HL-60 (cell line): ENCODE measurements around the gene PDZK1.

Source experiments
- DNase-seq, 2 experiments: peaks; one replicate each; pipeline ENCODE4 v3.0.0-alpha.2; 2010 to 2020; ENCODE audit warnings: low read depth in 1 of 2, low spot score in 1 of 2
- H3K27ac ChIP-seq: fragments of 250-450 bp; sonication (Bioruptor Pico); replicated peaks from 2 replicates; pipeline ENCODE4 v1.5.1; 2020; ENCODE audit warnings: mild to moderate bottlenecking, moderate library complexity
- H3K27me3 ChIP-seq: fragments of 250-450 bp; sonication (Bioruptor Pico); 2 replicates; pipeline ENCODE4 v1.5.1; 2021; ENCODE audit warnings: mild to moderate bottlenecking, moderate library complexity; ENCODE audit not compliant: insufficient read depth, poor library complexity, severe bottlenecking
- H3K4me3 ChIP-seq: replicated peaks from 2 replicates; pipeline ENCODE4 v1.5.1; 2011; ENCODE audit warnings: mild to moderate bottlenecking, control low read depth, low read length; ENCODE audit not compliant: insufficient read depth
- CTCF ChIP-seq: IDR thresholded peaks from one replicate; pipeline ENCODE4 v1.5.1; 2011; ENCODE audit warnings: low read length, control low read depth, inconsistent platforms; ENCODE audit not compliant: insufficient read depth
- GABPA ChIP-seq: IDR thresholded peaks from 2 replicates; pipeline ENCODE4 v1.6.1; 2012; ENCODE audit warnings: low read depth
- POLR2AphosphoS5 ChIP-seq: IDR thresholded peaks from 2 replicates; pipeline ENCODE4 v1.6.1; 2012; ENCODE audit warnings: low read depth
- REST ChIP-seq: IDR thresholded peaks from 2 replicates; pipeline ENCODE4 v1.6.1; 2012; ENCODE audit warnings: low read depth; ENCODE audit not compliant: insufficient replicate concordance
- SPI1 ChIP-seq: IDR thresholded peaks from 2 replicates; pipeline ENCODE4 v1.6.1; 2012; ENCODE audit warnings: low read depth, mild to moderate bottlenecking, borderline replicate concordance

Gene PDZK1

DNA sequence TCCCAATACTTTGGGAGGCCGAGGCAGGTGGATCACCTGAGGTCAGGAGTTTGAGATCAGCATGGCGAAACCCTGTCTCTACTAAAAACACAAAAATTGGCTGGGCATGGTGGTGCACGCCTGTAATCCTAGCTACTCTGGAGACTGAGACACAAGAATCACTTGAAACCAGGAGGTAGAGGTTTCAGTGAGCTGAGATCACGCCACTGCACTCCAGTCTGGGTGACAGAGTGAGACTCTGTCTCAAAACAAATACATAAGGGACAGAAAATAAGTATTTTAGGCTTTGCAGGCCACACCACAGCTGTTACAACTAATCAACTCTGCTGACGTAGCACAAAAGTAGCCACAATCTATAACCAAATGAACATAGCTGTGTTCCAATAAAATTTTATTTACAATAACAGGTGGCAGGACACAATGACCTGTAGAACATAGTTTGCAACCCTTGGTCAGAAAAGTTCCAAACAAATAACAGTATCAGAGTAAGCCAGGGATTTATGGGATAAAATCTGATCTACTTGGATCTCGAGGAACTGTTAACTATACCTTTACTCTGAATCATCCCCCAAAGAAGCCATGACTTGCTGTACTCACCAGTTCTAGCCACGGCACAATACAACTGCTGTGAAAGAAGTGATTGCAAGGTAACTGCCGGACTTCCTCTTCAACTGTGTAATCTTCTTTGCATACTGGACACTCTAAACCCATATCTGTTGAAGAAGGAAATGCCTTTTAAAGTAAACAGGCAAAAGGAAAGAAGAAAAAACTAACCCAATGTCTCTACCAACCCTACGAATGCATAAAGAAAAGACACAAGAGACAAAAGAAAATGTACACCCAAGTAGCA is 40.5 kb upstream of the PDZK1 start:
- DNase-seq: peak; percentile 2 to 61
- TF ChIP-seq SPI1: peak; percentile 72
- no peak for TF ChIP-seq GABPA
- peak overlapping the region; percentile 67 for H3K27ac ChIP-seq
- no peak overlapping the region for H3K4me3 ChIP-seq
- no peaks in the 10 kb centered on the region for H3K27me3 ChIP-seq

- Histone ChIP-seq H3K4me3 (no peak overlapping the region), H3K27me3 (no peaks in the 10 kb centered on the region), H3K27ac (no peak overlapping the region)
- TF ChIP-seq CTCF (no peak), POLR2AphosphoS5 (no peak), REST (no peak), SPI1 (no peak), GABPA (no peak)
- DNase-seq: no peak
Observed at GRCh38 chr1:145740269-145740668, 33.1 kb upstream of the PDZK1 start.

DNA sequence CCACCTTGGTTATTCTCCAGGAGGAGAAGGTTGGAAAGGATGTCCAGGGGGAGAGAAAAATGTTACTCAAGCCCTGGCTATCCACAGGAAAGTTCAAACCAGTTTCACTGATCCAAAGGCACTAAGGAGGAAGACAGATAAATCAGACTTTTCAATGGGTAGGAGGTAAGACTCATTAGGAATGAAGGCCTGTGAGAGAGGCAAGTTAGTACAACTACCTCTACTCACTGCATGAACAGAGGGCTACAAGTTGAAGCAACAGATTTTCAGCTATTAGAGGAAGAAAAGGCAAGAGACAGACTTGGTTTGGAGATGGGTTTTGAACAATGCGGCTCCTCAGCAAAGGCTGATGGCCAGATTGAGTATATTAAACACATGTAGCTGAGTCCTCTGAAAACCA is 29.0 kb upstream of the PDZK1 start:
- no peak overlapping the region for H3K27ac ChIP-seq

More for the DNA sequence above, 29.0 kb upstream of the PDZK1 start:
- H3K4me3 ChIP-seq: no peak overlapping the region
- TF ChIP-seq SPI1 (no peak), GABPA (no peak), CTCF (no peak), REST (no peak), POLR2AphosphoS5 (no peak)
- no peaks in the 10 kb centered on the region for H3K27me3 ChIP-seq
- DNase-seq: no peak
